ENCODE results near the gene THEM4.

THEM4 gene

DNA sequence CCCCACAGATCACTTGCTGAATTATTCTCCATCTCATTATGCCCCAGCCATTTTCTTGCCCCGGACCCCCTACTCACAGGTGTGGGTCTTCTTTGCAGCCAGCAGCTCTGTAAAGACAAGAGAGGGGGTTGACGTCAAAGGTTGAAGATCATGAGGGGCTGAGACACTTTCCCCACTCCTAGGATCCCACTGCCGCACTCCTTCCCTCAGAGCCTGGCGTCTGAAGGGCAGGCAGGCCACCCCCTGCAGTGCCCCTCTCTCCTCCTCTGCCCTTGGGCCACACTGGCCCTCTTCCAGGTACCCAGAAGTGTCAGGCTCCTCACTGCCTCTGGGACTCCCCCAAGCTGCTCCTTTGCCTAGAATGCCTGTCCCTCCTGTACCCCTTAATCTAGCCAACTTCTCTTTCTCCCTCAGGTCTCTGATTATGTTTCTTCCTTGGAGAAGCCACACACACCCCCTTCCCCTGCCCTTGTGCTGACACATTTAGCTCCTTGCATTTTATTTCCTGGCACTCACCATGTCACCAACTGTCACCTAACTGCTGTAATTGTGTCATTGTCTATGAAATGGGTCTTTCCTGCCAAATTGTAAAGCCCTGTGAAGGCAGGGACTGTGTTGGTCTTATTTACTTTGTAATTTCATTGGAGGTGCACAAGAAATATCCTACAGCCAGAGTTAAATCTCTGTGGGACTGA lies 79.8 kb downstream of the THEM4 start:
- DNase-seq (ENCODE audit: insufficient read length, low spot score) (no peak), FAIRE-seq (no peak)
- no peak for TF ChIP-seq CTCF (IDR thresholded peaks at IDR 0.05; ENCODE audit: insufficient read depth, missing control alignments)

GRCh38 chr1:151828921-151829320 lies 80.4 kb downstream of the THEM4 start:
- DNase-seq (ENCODE audit: insufficient read length, low spot score) (no peak), FAIRE-seq (no peak)
- TF ChIP-seq CTCF (IDR thresholded peaks at IDR 0.05; ENCODE audit: insufficient read depth, missing control alignments), result no peak

DNA sequence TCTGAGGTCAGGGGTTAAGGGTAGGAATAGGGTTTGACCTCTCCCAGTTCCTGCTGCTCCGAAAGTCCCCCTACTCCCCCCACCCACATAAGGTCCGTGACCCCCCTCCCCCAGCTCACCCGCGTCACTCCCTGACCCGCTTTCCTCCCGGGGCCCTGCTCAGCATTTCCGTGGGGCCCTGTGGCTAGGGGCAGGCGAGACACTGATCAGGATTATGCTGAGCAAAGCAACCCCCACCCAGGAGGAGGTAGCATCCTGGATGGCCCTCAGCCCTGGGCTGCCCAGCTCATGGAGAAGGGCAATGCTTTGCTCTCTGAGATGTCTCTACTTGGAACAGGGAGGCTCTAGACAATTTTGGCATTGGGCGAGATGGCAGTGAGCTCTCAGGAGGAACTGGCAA lies 81.5 kb downstream of the THEM4 start:
- no peak for TF ChIP-seq CTCF (IDR thresholded peaks at IDR 0.05; ENCODE audit: insufficient read depth, missing control alignments)
- DNase-seq (ENCODE audit: insufficient read length, low spot score), result no peak
- FAIRE-seq, result no peak

GRCh38 chr1:151825751-151826660 lies 83.3 kb downstream of the THEM4 start:
- TF ChIP-seq CTCF (IDR thresholded peaks at IDR 0.05; ENCODE audit: insufficient read depth, missing control alignments), result no peak
- DNase-seq (ENCODE audit: insufficient read length, low spot score) (no peak), FAIRE-seq (no peak)

GRCh38 chr1:151825204-151825603 lies 84.1 kb downstream of the THEM4 start:
- DNase-seq (ENCODE audit: insufficient read length, low spot score) (no peak), FAIRE-seq (no peak)
- no peak for TF ChIP-seq CTCF (IDR thresholded peaks at IDR 0.05; ENCODE audit: insufficient read depth, missing control alignments)

Data from D721Med (cell line).